KBM-7 (cell line): Measurements from ENCODE around the gene FBXO28.
A peak's percentile ranks its signal among the peaks of the same experiment; 100 is the strongest.

Experiments
- DNase-seq: peaks from one replicate; pipeline ENCODE4 v3.0.0-alpha.2; 2015
- in situ Hi-C: fragments of 300-500 bp; cut with MboI; formaldehyde crosslinking; loops from 2 replicates; pipeline ENCODE4 v1.14.3; 2020; ENCODE audit warnings: low sequenced_read_pairs, low pct_unique_long_range_greater_than_20kb, mixed read lengths

The FBXO28 gene

DNA sequence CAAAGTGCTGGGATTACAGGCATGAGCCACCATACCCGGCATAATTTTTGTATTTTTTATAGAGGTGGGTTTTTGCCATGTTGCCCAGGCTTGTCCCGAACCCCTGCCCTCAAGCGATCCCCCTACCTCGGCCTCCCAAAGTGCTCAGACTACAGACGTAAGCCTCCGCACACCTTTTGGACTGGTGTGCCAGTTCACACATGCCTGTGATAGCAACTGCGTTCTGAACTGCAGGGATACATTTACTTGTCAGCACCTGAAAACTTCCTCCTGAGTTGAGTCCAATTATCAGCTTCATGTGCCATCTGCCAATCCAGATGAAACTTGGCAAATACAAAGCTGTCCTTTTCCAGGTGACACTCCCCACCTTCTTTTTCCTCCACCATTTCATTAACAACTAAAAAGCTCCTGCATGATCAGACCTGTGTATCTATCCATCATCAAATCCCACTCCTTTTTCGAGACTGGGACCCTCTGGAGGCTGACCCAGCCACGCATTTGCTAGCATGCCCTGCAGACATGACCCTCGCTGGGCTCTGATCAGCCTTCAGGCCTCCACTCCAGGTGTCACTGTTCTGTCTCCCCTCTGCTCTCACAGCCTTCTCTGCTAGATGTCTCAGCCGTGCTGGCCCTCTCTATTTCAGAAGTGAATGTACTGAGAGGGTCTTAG lies 67.0 kb downstream of the FBXO28 start:
- in situ Hi-C loops = no loop called here
- no peak for DNase-seq

DNA sequence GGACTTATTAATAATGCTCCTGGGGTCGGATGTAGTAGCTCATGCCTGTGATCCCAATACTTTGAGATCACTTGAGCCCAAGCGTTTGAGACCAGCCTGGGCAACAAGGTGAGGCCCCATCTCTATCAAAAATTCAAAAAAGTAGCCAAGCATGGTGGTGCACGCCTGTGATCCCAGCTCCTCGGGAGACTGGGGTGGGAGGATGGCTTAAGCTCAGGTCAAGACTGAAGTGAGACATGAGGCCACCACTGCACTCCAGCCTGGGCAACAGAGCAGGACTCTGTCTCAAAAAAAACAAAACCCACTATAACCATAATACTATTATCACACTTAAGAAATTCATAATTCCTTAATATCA lies 67.5 kb downstream of the FBXO28 start:
- DNase-seq = no peak
- in situ Hi-C loops = no loop called here

DNA sequence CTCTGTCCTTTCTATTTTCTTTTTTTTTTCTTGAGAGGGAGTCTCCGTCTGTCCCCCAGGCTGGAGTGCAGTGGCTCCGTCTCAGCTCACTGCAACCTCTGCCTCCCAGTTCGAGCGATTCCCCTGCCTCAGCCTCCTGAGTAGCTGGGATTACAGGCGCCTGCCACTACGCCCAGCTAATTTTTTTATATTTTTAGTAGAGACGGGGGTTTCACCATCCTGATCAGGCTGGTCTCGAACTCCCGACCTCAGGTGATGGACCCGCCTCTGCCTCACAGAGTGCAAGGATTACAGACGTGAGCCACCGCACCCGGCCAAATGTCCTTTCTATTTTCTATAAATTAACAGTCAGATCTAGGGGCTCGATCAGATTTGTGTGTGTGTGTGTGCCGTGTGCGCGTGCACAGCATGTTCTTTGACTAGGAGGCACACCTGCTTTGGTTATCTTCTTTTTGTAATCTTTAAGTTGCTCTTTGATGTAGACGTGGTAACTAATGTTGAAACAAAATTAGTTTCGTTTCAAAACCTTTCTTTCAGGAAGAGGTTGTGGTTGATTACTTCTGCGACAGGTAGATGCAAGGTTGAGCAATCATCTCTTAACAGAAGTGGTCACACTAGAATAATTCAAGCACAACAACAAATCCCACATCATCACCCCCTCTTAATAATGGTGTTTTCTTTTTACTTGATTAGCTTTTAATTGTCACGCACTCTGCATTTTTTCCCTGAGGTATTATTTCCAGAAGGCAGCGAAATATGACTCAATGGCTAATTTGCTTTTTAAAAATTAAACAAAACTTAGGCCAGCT lies 68.3 kb downstream of the FBXO28 start:
- no peak for DNase-seq
- in situ Hi-C loops = no loop called here

DNA sequence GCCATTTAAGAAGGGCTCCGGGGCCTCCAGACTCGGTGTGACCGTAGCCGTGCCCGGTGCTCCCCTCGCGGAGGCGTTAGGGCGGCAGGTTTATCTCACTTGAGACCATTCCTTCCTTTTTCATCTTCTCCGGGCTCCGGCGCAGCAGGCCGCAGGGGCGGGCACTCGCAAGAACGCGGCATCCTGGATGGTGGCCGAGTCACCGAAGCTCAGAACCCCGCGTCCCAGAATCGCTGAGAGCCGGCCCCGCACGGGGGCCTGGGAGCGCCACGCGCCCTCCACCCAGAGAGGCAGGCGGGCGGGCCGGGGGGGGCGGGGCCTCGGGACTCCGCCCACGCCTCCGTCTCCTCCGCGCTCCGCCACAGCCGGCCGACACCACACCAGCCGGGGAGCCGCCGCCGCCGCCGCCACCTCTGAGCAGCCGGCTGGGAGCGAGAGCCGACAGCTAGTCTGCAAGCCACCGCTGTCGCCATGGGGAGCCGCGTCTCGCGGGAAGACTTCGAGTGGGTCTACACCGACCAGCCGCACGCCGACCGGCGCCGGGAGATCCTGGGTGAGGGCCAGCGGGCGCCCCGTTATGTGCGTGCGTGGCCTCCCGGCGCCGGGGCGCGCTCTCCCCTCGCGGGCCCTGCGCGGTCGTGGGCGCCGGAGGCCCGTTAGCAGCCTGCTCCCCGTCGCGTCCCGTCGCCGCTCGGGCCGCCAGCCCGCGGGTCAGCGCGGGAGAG lies 69.1 kb downstream of the FBXO28 start, which contains the start of gene DEGS1:
TSS of gene DEGS1 (plus strand) at position 375 of the 725 bp plus-strand sequence. CDS start at position 472, 97 bp downstream.
- in situ Hi-C loops = no loop called here
- DNase-seq = peak; percentile 91

DNA sequence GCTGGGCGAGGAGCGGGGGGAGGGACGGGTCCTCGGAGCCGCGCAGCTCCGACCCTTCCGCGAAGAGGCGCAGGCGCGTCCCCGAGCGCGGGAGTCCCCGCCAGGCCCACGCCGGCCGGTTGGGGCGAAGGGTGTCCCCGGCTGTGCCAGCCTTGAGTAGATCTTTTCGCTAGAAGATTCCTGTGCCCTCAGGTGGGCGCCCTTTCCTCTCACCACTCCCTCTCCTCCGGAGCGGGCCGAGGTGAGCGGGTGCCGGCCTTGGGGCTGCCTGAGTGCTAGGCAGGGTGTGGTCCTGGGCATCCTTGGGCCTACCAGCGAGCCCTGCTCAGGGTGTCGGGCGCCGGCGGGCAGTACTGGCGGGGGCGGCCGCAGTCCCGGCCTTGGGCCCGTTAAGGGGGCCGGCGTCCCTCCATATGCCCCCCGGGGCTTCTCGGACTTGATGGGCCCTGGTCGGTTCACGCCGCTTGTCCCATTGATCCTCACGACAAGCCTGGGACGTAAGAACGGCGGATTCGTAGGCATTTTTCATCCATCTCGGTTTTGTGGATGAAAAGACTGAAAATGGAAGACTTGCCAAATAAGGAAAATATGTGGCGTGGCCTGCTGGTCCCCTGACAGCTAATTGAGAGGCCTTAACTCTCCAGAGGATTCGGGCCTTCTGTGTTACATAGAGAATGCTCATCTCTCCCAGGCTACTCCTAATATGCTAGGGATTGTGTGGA lies 69.8 kb downstream of the FBXO28 start:
- DNase-seq = peak; percentile 68
- in situ Hi-C loops = no loop called here

DNA sequence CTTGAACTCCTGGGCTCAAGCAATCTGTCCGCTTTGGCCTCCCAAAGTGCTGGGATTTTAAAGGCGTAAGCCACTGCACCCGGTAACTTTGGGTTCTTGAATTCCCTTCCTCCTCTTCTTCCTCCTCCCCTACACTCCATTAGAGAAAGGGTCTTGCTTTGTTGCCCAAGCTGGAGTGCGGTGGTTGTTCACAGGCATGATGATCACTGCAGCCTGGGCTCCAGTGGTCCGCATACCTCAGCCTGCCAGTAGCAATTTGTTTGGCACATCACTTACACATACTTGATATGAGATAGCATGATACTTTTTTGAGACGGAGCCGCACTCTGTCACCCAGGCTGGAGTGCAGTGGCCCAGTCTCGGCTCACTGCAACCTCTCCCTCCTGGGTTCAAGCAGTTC lies 71.3 kb downstream of the FBXO28 start:
- in situ Hi-C loops = no loop called here
- no peak for DNase-seq

DNA sequence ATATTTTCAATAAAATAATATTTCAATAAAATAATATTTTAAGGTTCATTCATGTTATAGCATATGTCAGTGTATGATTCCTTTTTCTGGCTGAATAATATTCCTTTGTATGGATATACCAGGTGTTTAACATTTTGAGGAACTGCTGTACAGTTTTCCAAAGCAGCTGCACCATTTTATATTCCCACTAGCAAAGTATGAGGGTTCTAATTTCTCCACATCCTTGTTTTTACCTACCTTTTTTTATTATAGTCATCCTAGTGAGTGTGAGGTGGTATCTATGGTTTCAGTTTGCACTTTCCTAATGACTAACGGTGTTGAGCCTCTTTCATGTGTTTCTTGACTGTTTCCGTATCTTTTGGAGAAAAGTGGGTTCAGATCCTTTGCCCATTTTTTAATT lies 74.4 kb downstream of the FBXO28 start:
- in situ Hi-C loops = no loop called here
- no peak for DNase-seq

DNA sequence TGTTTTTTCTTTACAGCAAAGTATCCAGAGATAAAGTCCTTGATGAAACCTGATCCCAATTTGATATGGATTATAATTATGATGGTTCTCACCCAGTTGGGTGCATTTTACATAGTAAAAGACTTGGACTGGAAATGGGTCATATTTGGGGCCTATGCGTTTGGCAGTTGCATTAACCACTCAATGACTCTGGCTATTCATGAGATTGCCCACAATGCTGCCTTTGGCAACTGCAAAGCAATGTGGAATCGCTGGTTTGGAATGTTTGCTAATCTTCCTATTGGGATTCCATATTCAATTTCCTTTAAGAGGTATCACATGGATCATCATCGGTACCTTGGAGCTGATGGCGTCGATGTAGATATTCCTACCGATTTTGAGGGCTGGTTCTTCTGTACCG lies 75.7 kb downstream of the FBXO28 start:
- in situ Hi-C loops = no loop called here
- DNase-seq = no peak

DNA sequence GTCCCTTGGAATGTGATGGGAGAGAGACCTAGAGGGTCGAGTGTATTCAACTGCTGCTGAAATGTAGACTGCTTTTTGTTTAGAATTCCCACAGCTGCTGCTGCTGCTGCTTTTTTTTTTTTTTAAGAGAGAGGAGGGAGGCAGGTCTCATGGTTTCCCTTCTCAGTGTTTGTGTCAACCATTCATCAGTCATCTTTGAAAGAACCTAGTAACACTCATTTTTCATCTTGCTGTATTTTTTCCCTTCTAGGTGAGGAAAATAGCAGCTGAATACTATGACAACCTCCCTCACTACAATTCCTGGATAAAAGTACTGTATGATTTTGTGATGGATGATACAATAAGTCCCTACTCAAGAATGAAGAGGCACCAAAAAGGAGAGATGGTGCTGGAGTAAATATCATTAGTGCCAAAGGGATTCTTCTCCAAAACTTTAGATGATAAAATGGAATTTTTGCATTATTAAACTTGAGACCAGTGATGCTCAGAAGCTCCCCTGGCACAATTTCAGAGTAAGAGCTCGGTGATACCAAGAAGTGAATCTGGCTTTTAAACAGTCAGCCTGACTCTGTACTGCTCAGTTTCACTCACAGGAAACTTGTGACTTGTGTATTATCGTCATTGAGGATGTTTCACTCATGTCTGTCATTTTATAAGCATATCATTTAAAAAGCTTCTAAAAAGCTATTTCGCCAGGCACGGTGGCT lies 78.3 kb downstream of the FBXO28 start:
- no peak for DNase-seq
- in situ Hi-C loops = no loop called here

DNA sequence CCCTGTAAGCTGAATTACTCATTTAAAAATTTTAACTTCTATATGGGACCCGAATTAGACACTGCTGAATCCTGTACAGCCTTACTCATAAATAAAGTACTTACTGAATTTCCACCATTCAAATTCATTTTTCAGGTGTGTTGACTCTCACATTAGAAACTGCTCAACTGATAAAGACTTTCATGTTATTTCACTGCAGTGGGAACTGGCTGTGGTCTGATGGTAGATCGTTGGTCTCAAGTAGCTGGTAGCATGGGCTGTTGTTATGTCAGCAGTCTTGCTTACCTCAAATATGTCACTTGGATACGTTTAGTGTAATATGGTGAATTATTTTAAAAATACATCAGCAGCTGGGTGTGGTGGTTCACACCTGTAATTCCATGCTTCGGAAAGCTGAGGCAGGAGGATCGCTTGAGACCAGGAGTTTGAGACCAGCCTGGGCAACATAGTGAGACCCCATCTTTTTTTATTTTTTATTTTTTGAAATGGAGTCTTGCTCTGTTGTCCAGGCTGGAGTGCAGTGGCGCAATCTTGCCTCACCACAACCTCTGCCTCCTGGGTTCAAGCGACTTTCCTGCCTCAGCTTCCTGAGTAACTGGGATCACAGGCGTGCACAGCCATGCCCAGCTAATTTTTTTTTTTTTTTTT lies 79.5 kb downstream of the FBXO28 start:
- no peak for DNase-seq
- in situ Hi-C loops = no loop called here

DNA sequence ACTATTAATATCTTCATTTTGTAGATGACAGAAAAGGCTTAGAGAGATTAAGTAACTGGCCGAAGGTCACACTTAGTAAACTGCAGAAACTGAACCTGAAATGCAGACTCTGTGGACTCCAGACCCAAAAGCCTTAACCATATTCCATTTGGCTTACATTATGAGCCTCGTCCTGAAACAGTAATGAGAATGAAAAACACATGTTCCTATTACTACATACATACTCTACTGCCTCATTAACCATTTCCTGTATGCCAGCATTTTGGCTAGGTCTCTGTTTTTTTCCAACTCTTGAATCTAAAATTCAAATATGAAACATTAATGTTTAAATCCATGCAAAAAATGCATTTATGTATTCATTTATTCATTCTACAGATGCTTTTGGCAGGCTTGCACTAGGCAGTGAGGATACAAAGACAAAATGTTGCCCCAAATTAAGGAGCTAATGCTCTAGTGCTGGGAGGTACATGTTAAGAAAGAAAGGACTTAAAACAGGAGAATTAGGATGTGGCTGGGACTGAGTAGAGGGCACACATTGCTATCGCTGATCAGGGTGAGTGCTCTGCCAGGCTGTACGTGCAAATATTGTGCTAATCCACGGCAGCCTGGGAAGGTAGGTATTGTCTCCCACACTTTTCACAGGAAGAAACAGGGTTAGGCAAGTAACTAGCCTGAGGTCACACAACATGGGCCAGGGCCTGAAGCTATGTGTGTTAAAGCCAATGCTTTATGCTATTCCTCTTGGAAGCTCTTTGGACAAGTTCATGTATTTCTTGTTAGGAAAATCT lies 83.1 kb downstream of the FBXO28 start:
- DNase-seq = no peak
- in situ Hi-C loops = no loop called here

DNA sequence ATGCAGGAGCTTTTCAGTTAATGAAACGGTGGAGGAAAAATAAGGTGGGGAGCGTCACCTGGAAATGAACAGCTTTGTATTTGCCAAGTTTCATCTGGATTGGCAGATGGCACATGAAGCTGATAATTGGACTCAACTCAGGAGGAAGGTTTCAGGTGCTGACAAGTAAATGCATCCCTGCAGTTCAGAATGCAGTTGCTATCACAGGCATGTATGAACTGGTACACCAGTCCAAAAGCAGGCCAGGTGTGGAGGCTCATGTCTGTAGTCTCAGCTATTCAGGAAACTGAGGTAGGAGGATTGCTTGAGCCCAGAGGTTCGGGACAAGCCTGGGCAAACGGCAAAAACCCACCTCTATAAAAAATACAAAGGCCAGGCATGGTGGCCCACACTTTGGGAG lies 84.7 kb downstream of the FBXO28 start:
- in situ Hi-C loops = no loop called here
- DNase-seq = no peak

DNA sequence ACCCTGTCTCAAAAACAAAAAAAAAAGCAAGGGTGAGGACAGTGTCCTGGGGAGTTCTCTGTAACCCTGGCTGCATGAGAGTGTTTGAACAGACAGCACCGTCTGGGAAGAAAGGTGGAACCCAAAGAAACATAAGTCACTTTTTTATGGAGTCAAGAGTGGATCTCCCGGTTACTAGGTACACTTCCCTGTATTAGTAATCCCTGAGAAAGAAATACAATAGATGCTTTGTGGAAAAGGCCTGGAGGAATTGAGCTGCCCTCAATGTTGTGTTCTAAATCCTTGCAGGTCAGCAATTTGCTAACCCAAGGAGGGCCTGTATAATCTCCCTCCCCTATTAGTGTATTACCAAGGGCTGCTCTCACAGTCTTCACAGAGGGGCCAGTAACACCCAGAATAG lies 85.8 kb downstream of the FBXO28 start:
- DNase-seq = no peak
- in situ Hi-C loops = no loop called here

DNA sequence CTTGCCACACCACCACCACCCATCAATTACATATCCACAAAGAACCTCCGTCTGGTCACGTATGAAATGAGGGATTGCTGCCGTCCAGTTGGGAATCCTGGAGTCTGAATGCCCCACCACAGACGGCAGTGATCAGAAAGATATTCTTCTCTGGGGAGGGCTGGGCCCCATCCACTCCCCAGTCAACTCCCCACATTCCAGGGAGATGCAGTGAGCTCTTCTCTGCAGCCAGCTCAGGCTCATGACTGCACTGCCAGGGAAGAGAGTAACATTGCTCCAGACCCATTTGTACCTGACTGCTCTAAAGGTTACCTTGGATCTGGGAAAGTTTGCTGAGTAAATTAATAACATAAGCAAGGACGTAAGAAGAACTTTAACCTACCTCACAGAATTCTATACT lies 87.5 kb downstream of the FBXO28 start:
- in situ Hi-C loops = no loop called here

DNA sequence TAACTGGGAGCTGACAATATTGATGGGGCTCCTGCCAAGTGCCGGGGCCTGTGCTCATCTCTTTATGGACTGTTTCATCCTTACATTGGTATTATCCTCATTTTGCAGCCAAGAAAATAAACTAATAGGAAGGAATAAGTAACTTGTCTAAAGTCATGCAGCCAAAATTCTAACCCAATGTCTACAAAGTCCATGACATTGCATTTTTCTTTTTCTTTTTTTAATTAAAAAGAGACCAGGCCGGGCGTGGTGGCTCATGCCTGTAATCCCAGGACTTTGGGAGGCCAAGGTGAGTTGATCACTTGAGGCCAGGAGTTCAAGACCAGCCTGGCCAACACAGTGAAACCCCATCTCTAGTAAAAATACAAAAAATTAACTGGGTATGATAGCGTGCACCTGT lies 87.9 kb downstream of the FBXO28 start:
- no peak for DNase-seq
- in situ Hi-C loops = no loop called here

More for the DNA sequence above, 87.5 kb downstream of the FBXO28 start:
- DNase-seq = no peak

DNA sequence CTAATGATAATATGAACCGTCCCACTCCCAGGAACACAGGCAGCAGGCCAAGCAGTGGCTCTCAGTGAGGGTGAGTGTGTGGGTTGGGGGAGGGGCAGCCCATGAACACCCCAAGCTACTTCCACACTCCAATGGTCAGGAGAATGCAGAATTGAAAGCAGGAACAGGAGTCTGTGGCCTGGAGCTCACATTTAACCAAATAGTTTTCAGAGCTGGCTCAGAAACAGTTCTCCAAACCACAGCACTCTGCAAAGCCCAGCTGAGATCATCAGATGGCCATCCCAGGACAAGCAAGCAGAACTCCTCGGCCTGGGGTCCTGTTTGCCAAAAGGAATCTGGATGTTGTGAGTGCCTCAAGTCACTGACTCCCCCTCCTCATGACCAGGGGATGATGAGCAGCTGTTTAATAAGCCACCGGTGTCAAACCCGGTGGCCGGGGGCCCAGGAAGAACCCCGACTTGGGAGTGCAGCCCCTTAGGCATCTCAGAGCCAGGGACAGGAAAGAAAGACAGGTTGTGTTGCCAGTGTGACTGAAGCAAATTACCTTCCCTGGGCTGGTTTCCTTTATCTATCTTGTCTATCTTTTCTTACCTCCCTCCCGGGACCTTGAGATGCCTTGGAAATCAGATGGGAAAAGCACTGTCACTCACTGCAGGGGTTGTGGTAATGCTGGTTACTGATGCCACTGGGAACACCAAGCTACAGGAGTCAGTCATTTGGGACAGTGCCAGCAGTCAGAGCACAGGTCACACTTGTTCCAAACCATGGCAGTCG lies 89.5 kb downstream of the FBXO28 start:
- DNase-seq = peak; percentile 61
- in situ Hi-C loops = no loop called here

DNA sequence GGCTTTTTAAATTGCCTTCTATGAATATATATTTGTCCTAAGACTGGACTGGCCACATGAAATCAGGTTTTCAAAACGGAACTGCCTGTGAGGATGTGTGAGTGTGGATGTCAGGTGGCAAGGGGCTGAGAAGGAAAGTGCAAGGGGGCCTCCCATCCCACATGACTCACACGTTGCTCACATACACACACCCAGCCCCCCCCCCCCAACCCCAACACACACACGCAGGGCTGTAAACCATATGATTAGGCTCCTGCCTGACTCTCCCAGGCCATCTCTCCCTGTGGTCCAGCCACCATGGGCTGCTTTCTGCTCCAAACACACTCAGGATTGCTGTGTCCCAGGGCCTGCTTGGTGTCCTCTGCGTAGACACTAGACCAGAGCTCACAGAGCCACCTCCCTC lies 91.5 kb downstream of the FBXO28 start:
- in situ Hi-C loops = no loop called here
- DNase-seq = peak; percentile 79
